Psoas muscle (tissue), 8 donors: ENCODE results near the gene ERCC2. TPM values are rescaled to one million over a fixed set of nuclear protein-coding genes. Genes with fewer than 3 reads are reported as not detected.

ENCODE experiments used
- ATAC-seq, 4 donors: fragments of 200-7000 bp; cut with Tn5 transposase; one replicate each; pipeline ENCODE4 v1.9.1; 2020; ENCODE audit warnings: moderate library complexity in 3 of 4, mild to moderate bottlenecking in 2 of 4
- DNase-seq, 2 donors: peaks; one replicate each; pipeline ENCODE4 v3.0.0-alpha.2; 2020
- H3K27ac ChIP-seq: fragments of 200-600 bp; one replicate; pipeline ENCODE4 v1.8.0; 2022
- H3K27me3 ChIP-seq, 3 donors: fragments of 200-600 bp in 1 of 3; one replicate each; pipeline versions ENCODE4 v1.6.1 to v1.8.0; 2013 to 2022; ENCODE audit warnings: low read length in 2 of 3, mild to moderate bottlenecking in 2 of 3, moderate library complexity in 1 of 3; ENCODE audit not compliant: insufficient read depth in 3 of 3
- H3K36me3 ChIP-seq, 2 donors: fragments of 200-600 bp in 1 of 2; one replicate each; pipeline versions ENCODE4 v1.6.1 to v1.8.0; 2013 to 2022; ENCODE audit warnings: low read depth in 1 of 2, mild to moderate bottlenecking in 1 of 2, moderate library complexity in 1 of 2; ENCODE audit not compliant: insufficient read depth in 1 of 2
- H3K4me1 ChIP-seq: fragments of 200-600 bp; one replicate; pipeline ENCODE4 v1.8.0; 2022
- H3K4me3 ChIP-seq: fragments of 200-600 bp; one replicate; pipeline ENCODE4 v1.8.0; 2022; ENCODE audit warnings: mild to moderate bottlenecking
- H3K9me3 ChIP-seq: fragments of 200-600 bp; one replicate; pipeline ENCODE4 v1.8.0; 2022
- WGBS, 3 donors: extraction: QIAGEN DNeasy Blood & Tissue Kit; methylation state at CpG; one replicate each; pipeline versions ENCODE4 v1.1.6 to v1.1.7; 2013; 5-methylcytosine and 5-hydroxymethylcytosine counted together
- intact Hi-C, 2 donors: fragments of 100-400 bp; cut with DNase I; formaldehyde crosslinking; loops; one replicate each; pipeline versions ENCODE4 v1.11.0 to v1.14.2; 2022
- polyA plus RNA-seq, 3 donors: library from polyadenylated mRNA; stranded (reverse); fragments of 200-250 nt; gene quantifications; one replicate each; pipeline ENCODE4 v1.2.3, GENCODE V29; 2013
- total RNA-seq, 4 donors: library from RNA; stranded (reverse); fragmentation: NEBNext Ultra II Directional in 2 of 4; extraction: Animal tissue kit (Norgen Biotek cat#: 25700) in 2 of 4; gene quantifications; one replicate each; pipeline versions ENCODE4 v1.2.1 to v1.2.4, GENCODE V29; 2021 to 2023
- TF ChIP-seq, protein P1 (sequence below): fragments of 200-600 bp; IDR thresholded peaks from one replicate; pipeline ENCODE4 v1.8.0; 2022; ENCODE audit warnings: antibody characterized with exemption
- donor health status: healthy with polysubstance abuse.
- donor health status: DM: no; HTN: no; CAD: no; lungs with moderate emphysema.
- donor health status: Bipolar disorder and iron deficiency.
- donor health status: healthy.
- donor health status: DM: yes; HTN: yes; CAD: no.
- donor health status: DM: no; HTN: no; CAD: no.
- donor health status: DM: no; HTN: no; CAD: no.
- donor health status: DM: yes; HTN: yes; CAD: no.

ERCC2 gene
- total and polyA plus RNA-seq, 7 donors, result 5.0 to 16.4 (median 9.3) TPM

DNA sequence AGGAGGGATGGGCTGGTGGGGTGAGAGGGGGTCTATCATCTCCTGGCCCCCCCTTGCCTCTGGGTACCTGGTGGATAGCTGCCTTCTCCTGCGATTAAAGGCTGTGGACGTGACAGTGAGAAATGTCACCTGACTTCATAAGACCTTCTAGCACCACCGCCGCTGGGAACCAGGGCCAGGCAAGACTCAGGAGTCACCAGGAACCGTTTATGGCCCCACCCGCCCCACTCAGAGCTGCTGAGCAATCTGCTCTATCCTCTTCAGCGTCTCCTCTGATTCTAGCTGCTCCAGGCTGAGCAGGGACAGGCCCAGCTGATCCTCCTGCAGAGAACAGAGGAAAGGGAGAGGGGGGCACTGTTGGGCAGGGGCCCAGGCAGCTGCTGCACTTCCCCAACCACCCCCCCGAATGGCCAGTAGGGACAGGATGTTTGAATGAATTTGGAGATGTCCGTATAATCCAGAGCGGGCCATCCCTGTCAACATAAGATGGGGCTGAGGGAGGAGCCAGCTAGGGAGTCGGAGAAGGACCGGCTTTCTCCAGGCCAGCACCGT lies 18.9 kb downstream of the ERCC2 start:
- no peak for DNase-seq
- TF ChIP-seq, protein P1, sequence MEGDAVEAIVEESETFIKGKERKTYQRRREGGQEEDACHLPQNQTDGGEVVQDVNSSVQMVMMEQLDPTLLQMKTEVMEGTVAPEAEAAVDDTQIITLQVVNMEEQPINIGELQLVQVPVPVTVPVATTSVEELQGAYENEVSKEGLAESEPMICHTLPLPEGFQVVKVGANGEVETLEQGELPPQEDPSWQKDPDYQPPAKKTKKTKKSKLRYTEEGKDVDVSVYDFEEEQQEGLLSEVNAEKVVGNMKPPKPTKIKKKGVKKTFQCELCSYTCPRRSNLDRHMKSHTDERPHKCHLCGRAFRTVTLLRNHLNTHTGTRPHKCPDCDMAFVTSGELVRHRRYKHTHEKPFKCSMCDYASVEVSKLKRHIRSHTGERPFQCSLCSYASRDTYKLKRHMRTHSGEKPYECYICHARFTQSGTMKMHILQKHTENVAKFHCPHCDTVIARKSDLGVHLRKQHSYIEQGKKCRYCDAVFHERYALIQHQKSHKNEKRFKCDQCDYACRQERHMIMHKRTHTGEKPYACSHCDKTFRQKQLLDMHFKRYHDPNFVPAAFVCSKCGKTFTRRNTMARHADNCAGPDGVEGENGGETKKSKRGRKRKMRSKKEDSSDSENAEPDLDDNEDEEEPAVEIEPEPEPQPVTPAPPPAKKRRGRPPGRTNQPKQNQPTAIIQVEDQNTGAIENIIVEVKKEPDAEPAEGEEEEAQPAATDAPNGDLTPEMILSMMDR, result no peak
- 66 to 72% (median 69%) methylated on average over 13 of the region's 13 CpGs for WGBS, 3 donors
- no peaks in the 10 kb centered on the region for H3K4me1 ChIP-seq
- H3K9me3 ChIP-seq, result no peaks in the 10 kb centered on the region
- peaks cover 2 to 45% of the 10 kb centered on the region in 2 donors for H3K36me3 ChIP-seq
- H3K27me3 ChIP-seq, result peaks cover 0 to 4% (median under 1%) of the 10 kb centered on the region in 3 donors
- ATAC-seq, result no peak
- intact Hi-C loops, result no loop called here
- no peak overlapping the region for H3K4me3 ChIP-seq
- H3K27ac ChIP-seq, result no peak overlapping the region

DNA sequence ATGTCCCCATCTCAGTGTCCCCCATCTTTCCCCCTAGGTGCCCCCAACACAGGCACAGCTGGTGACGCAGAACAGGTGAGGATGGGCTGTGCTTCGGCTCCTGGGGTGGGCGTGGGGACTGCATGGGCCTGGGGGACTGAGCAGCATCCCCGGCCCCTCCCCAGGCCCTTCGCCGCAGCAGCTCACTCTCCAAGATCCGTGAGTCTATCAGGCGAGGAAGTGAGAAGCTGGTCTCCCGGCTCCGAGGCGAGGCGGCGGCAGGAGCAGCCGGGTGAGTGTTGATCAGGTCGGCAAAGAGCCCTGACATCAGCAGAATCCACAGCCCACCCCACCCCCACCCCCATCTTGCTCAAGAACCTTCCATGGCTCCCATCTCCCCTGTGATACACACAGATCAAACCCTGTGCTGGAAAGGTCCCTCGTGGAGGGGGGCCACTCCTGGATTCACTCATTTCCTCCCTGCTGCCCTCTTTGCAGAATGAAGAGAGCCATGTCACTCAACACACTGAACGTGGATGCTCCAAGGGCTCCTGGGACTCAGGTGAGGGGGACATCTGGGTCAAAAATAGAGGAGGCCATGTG lies 19.8 kb downstream of the ERCC2 start:
- Histone ChIP-seq H3K4me1 (no peaks in the 10 kb centered on the region), H3K27me3 (peaks cover 0 to 5% (median 5%) of the 10 kb centered on the region in 3 donors), H3K36me3 (peaks cover 2 to 40% of the 10 kb centered on the region in 2 donors), H3K9me3 (no peaks in the 10 kb centered on the region), H3K27ac (no peak overlapping the region), H3K4me3 (no peak overlapping the region)
- no peak for ATAC-seq
- TF ChIP-seq, protein P1, result no peak
- WGBS, 3 donors, result 84 to 91% (median 89%) methylated on average over 17 of the region's 17 CpGs
- intact Hi-C loops, result no loop called here
- no peak for DNase-seq

DNA sequence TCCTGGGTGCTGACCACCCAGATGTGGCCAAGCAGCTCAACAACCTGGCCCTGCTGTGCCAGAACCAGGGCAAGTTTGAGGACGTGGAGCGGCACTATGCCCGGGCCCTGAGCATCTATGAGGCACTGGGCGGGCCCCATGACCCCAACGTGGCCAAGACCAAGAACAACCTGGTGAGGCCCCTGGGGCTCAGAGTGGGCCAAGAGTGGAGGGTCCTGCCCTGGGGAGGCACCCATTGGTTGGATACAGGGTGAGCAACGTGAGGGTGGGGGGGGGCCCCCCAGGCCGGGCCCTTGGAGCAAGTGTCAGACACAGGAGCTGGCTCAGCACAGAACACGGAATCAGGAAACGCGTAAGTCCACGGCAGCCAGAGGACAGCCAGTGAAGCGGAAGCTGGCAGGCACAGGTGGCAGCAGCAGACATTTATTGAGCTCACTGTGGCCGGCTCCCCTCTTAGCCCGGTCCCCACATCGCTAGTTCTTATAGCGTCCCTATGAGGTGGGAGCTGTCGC lies 20.9 kb downstream of the ERCC2 start:
- H3K4me1 ChIP-seq, result no peaks in the 10 kb centered on the region
- 83 to 91% (median 86%) methylated on average over 17 of the region's 17 CpGs for WGBS, 3 donors
- intact Hi-C loops, result no loop called here
- H3K27ac ChIP-seq, result no peak overlapping the region
- H3K4me3 ChIP-seq, result no peak overlapping the region
- DNase-seq (no peak), ATAC-seq (no peak)
- H3K27me3 ChIP-seq, result peaks cover 0 to 5% (median 5%) of the 10 kb centered on the region in 3 donors
- no peaks in the 10 kb centered on the region for H3K9me3 ChIP-seq
- TF ChIP-seq, protein P1, result no peak
- H3K36me3 ChIP-seq, result peaks cover 2 to 33% of the 10 kb centered on the region in 2 donors

DNA sequence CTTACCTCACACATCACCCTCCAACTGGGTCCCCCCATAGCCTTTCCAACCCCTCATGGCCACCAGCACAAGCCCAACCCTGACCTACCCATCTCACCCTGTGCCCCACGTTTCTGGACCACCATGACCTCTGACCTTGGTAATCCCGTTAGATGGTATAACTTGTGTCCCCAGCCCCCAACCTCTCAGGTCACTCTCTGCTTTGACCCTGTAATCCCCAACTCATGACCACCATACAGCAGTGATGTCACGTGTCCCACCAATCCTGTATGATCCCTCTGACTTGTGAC lies 21.3 kb downstream of the ERCC2 start:
- no peaks in the 10 kb centered on the region for H3K9me3 ChIP-seq
- H3K36me3 ChIP-seq, result peaks cover 2 to 29% of the 10 kb centered on the region in 2 donors
- no peaks in the 10 kb centered on the region for H3K4me1 ChIP-seq
- H3K27ac ChIP-seq, result no peak overlapping the region
- 62 to 75% (median 64%) methylated on average over 3 of the region's 3 CpGs for WGBS, 3 donors
- ATAC-seq (no peak), DNase-seq (no peak)
- intact Hi-C loops, result no loop called here
- TF ChIP-seq, protein P1, result no peak
- H3K4me3 ChIP-seq, result no peak overlapping the region
- H3K27me3 ChIP-seq, result peaks cover 0 to 5% (median 5%) of the 10 kb centered on the region in 3 donors
